ENCODE results near the gene ID4.

The ID4 gene

DNA sequence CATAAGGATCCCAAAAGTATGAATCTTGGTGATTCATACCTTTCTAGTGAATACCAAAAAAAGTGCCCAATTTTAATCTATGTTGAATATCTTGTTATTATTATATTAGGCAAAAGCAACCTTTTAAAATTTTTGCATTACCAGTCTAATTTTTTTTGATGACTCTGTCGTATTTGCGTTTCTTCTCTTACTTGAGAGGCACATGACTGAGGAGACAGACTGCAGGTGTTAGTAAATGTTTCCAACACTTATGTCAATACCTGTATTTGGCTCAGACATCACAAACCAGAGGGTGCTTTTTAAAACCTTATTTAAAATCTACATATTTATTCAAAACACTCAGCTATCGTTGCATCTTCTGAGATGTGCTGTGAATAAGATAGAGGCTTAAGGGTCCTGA, 27.1 kb downstream of the ID4 start:
- no peak overlapping the region for H3K4me3 Mint-ChIP-seq
- no peak for DNase-seq
- no peaks in the 10 kb centered on the region for H3K36me3 Mint-ChIP-seq (ENCODE audit: low read depth)
- peaks cover 22% of the 10 kb centered on the region for H3K4me1 Mint-ChIP-seq
- no peak overlapping the region for H3K27ac Mint-ChIP-seq
- no peaks in the 10 kb centered on the region for H3K9me3 Mint-ChIP-seq
- TF ChIP-seq, protein P1, sequence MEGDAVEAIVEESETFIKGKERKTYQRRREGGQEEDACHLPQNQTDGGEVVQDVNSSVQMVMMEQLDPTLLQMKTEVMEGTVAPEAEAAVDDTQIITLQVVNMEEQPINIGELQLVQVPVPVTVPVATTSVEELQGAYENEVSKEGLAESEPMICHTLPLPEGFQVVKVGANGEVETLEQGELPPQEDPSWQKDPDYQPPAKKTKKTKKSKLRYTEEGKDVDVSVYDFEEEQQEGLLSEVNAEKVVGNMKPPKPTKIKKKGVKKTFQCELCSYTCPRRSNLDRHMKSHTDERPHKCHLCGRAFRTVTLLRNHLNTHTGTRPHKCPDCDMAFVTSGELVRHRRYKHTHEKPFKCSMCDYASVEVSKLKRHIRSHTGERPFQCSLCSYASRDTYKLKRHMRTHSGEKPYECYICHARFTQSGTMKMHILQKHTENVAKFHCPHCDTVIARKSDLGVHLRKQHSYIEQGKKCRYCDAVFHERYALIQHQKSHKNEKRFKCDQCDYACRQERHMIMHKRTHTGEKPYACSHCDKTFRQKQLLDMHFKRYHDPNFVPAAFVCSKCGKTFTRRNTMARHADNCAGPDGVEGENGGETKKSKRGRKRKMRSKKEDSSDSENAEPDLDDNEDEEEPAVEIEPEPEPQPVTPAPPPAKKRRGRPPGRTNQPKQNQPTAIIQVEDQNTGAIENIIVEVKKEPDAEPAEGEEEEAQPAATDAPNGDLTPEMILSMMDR (IDR thresholded peaks at IDR 0.05): no peak
- H3K27me3 Mint-ChIP-seq (ENCODE audit: low read depth, poor library complexity): peaks cover 14% of the 10 kb centered on the region

- H3K9me3 Mint-ChIP-seq: no peaks in the 10 kb centered on the region
- DNase-seq: no peak
- TF ChIP-seq, protein P1 (IDR thresholded peaks at IDR 0.05): no peak
Measured at GRCh38 chr6:19865178-19865577, 28.0 kb downstream of the ID4 start.

GRCh38 chr6:19866173-19866984, 29.2 kb downstream of the ID4 start:
- DNase-seq: no peak
- peak overlapping the region; percentile 9 for H3K27ac Mint-ChIP-seq
- H3K27me3 Mint-ChIP-seq (ENCODE audit: low read depth, poor library complexity): peaks cover 24% of the 10 kb centered on the region
- TF ChIP-seq, protein P1 (IDR thresholded peaks at IDR 0.05): no peak
- H3K9me3 Mint-ChIP-seq: no peaks in the 10 kb centered on the region
- no peaks in the 10 kb centered on the region for H3K36me3 Mint-ChIP-seq (ENCODE audit: low read depth)
- no peak overlapping the region for H3K4me3 Mint-ChIP-seq
- H3K4me1 Mint-ChIP-seq: peaks cover 24% of the 10 kb centered on the region

More at GRCh38 chr6:19865178-19865577, 28.0 kb downstream of the ID4 start:
- H3K27ac Mint-ChIP-seq: no peak overlapping the region
- H3K4me1 Mint-ChIP-seq: peaks cover 23% of the 10 kb centered on the region
- peaks cover 17% of the 10 kb centered on the region for H3K27me3 Mint-ChIP-seq (ENCODE audit: low read depth, poor library complexity)
- H3K36me3 Mint-ChIP-seq (ENCODE audit: low read depth): no peaks in the 10 kb centered on the region
- H3K4me3 Mint-ChIP-seq: no peak overlapping the region

DNA sequence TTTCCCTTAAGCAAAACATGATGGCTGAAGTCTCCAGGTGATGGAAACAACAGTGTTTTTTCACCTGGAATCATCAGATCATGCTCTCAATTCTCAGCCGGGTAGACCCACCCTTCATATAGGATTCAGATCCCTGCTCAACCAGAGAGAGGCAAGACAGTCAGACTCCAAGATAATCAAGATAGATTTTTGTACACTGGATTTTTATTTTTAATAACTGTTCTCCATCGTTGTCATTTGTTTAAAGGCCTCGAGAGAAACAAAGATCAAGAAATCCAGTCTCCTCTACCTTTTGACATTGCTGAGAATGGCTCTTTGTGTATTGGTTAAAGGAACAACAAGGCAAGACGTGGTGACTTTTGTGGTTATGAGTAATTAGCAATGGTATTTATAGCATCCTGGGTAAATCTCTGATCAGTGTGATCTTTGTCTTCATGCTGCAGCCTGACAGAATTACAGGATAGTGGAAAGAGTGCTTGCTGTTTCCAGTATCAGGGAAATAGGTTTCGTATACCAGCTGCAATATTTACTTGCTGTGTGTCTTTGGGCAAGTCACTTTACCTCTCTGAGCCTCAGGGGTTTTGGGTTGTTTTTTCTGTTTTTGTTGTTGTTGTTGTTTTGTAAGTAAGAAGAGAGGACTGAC, 29.9 kb downstream of the ID4 start:
- Mint-ChIP-seq H3K36me3 (ENCODE audit: low read depth) (no peaks in the 10 kb centered on the region), H3K27ac (no peak overlapping the region), H3K27me3 (ENCODE audit: low read depth, poor library complexity) (peaks cover 24% of the 10 kb centered on the region), H3K9me3 (no peaks in the 10 kb centered on the region), H3K4me3 (no peak overlapping the region), H3K4me1 (peaks cover 24% of the 10 kb centered on the region)
- TF ChIP-seq, protein P1 (IDR thresholded peaks at IDR 0.05): no peak
- DNase-seq: no peak

DNA sequence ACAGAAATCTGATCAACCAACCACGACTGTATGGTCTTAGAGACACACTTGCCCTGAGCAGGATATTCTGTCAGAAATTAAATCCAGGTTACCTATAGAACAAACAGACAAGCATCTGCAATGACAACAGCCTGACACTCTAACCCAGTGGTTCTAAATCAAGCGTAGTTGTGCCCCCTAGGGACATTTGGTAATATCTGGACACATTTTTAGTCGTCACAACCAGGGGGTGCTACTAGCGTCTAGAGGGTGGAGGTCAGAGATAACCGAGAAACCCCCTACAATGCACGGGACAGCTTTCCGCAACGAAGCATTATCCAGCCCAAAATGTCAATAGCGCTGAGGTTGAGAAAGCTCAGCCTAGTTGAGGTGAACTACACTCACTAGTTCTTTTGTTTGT, 32.3 kb downstream of the ID4 start:
- no peaks in the 10 kb centered on the region for H3K36me3 Mint-ChIP-seq (ENCODE audit: low read depth)
- H3K4me1 Mint-ChIP-seq: peaks cover 24% of the 10 kb centered on the region
- no peak overlapping the region for H3K27ac Mint-ChIP-seq
- no peak for DNase-seq
- no peak overlapping the region for H3K4me3 Mint-ChIP-seq
- no peaks in the 10 kb centered on the region for H3K9me3 Mint-ChIP-seq
- H3K27me3 Mint-ChIP-seq (ENCODE audit: low read depth, poor library complexity): peaks cover 24% of the 10 kb centered on the region
- TF ChIP-seq, protein P1 (IDR thresholded peaks at IDR 0.05): no peak
